B cell (primary cell): Measurements from ENCODE around the gene ERI3. TPM values are rescaled to one million over a fixed set of nuclear protein-coding genes. Genes with fewer than 3 reads are reported as not detected.

Source experiments
- ATAC-seq: fragments of 200-7000 bp; cut with Tn5 transposase; one replicate; pipeline ENCODE4 v1.10.0; 2021; ENCODE audit warnings: low read depth, mild to moderate bottlenecking, moderate number of reproducible peaks, moderate library complexity
- CTCF ChIA-PET: fragments of 350-600 bp; sonication (Branson Sonifier 250); formaldehyde crosslinking; loops from one replicate; lab custom pipeline; 2021; ENCODE audit warnings: antibody characterized with exemption, inconsistent platforms; lab: Charles Lee
- POLR2A ChIA-PET: fragments of 350-600 bp; sonication (Branson Sonifier 250); formaldehyde crosslinking; loops from one replicate; lab custom pipeline; 2021; ENCODE audit warnings: antibody characterized with exemption; lab: Charles Lee
- DNase-seq: peaks from one replicate; pipeline ENCODE4 v3.0.0; 2013
- H2AFZ ChIP-seq: 2 replicates; pipeline ENCODE4 v1.6.1; 2012; ENCODE audit warnings: mild to moderate bottlenecking, low read depth, low read length; ENCODE audit not compliant: insufficient read depth, poor library complexity, severe bottlenecking
- H3K27ac ChIP-seq, 2 donors: 1 replicate in 1 of 2; 2 replicates in 1 of 2; pipeline ENCODE4 v1.5.1; 2012 to 2013; ENCODE audit warnings: low read length in 2 of 2, mild to moderate bottlenecking in 2 of 2, moderate library complexity in 1 of 2
- H3K27me3 ChIP-seq, 4 experiments: fragments of 200-600 bp in 1 of 4; sonication (generic) in 1 of 4; replicated peaks in 1 of 4; 1 replicate in 2 of 4; 2 replicates in 2 of 4; pipeline versions ENCODE4 v1.6.1 to v1.7.0; 2013 to 2016; ENCODE audit warnings: low read length in 3 of 4, mild to moderate bottlenecking in 2 of 4, mixed read lengths in 1 of 4, moderate library complexity in 1 of 4; ENCODE audit not compliant: insufficient read depth in 4 of 4, control insufficient read depth in 3 of 4; ENCODE audit errors: control extremely low read depth in 1 of 4
- H3K36me3 ChIP-seq, 2 experiments: replicated peaks in 1 of 2; 1 replicate in 1 of 2; 2 replicates in 1 of 2; pipeline versions ENCODE4 v1.6.1 to v1.7.1; 2013; ENCODE audit warnings: low read length in 1 of 2; ENCODE audit not compliant: insufficient read depth in 2 of 2, control insufficient read depth in 1 of 2; ENCODE audit errors: control extremely low read depth in 1 of 2, extremely low read depth in 1 of 2
- H3K4me1 ChIP-seq, 2 donors: fragments of 200-600 bp in 1 of 2; sonication (generic) in 1 of 2; 1 replicate in 1 of 2; 2 replicates in 1 of 2; pipeline versions ENCODE4 v1.5.1 to v1.6.1; 2013 to 2017; ENCODE audit warnings: low read length in 2 of 2; ENCODE audit not compliant: control insufficient read depth in 2 of 2, insufficient read depth in 2 of 2
- H3K4me2 ChIP-seq: replicated peaks from 2 replicates; pipeline ENCODE3; 2012; ENCODE audit warnings: mild to moderate bottlenecking, low read depth, low read length; ENCODE audit not compliant: poor library complexity, severe bottlenecking
- H3K4me3 ChIP-seq, 5 experiments: fragments of 200-600 bp in 1 of 5; sonication (generic) in 1 of 5; 1 replicate in 3 of 5; 2 replicates in 2 of 5; pipeline versions ENCODE4 v1.5.1 to v1.7.0; 2011 to 2016; ENCODE audit warnings: low read length in 4 of 5, mild to moderate bottlenecking in 4 of 5, low read depth in 2 of 5, control low read depth in 1 of 5, moderate library complexity in 1 of 5; ENCODE audit not compliant: insufficient read depth in 1 of 5; ENCODE audit errors: control extremely low read depth in 1 of 5, extremely low read depth in 1 of 5
- H3K79me2 ChIP-seq: fragments of 200-600 bp; sonication (generic); one replicate; pipeline ENCODE4 v1.6.0; 2016; ENCODE audit warnings: low read length; ENCODE audit not compliant: control insufficient read depth, insufficient read depth
- H3K9ac ChIP-seq: fragments of 200-600 bp; sonication (generic); 2 replicates; pipeline ENCODE4 v1.6.1; 2017; ENCODE audit warnings: mild to moderate bottlenecking, low read length, moderate library complexity
- H3K9me3 ChIP-seq, 3 donors: one replicate each; pipeline versions ENCODE4 v1.6.1 to v1.7.1; 2013; ENCODE audit warnings: low read length in 2 of 3; ENCODE audit not compliant: control insufficient read depth in 2 of 3, insufficient read depth in 1 of 3; ENCODE audit errors: control extremely low read depth in 1 of 3
- H4K20me1 ChIP-seq: 2 replicates; pipeline ENCODE4 v1.6.0; 2012; ENCODE audit warnings: mild to moderate bottlenecking, low read length; ENCODE audit not compliant: insufficient read depth, control insufficient read depth, poor library complexity, severe bottlenecking
- H3K27ac Mint-ChIP-seq: one replicate; pipeline ENCODE4 v1.8.0; 2021; ENCODE audit warnings: mixed read lengths
- H3K27me3 Mint-ChIP-seq: one replicate; pipeline ENCODE4 v1.8.0; 2021; ENCODE audit warnings: mixed read lengths
- H3K4me1 Mint-ChIP-seq: one replicate; pipeline ENCODE4 v1.8.0; 2021; ENCODE audit warnings: mixed read lengths
- H3K4me3 Mint-ChIP-seq: one replicate; pipeline ENCODE4 v1.8.0; 2021; ENCODE audit warnings: mixed read lengths
- H3K9me3 Mint-ChIP-seq: one replicate; pipeline ENCODE4 v1.8.0; 2022; ENCODE audit warnings: mixed read lengths; ENCODE audit not compliant: insufficient read depth
- EZH2 ChIP-seq: IDR thresholded peaks from 2 replicates; pipeline ENCODE4 v1.6.1; 2012; ENCODE audit warnings: borderline replicate concordance, low read depth, mild to moderate bottlenecking, moderate library complexity, low read length; ENCODE audit not compliant: insufficient read depth, poor library complexity, severe bottlenecking
- WGBS: methylation state at CpG from one replicate; pipeline ENCODE4 v1.1.5; 2013; ENCODE audit warnings: missing lambda C conversion rate; ENCODE audit not compliant: insufficient coverage; 5-methylcytosine and 5-hydroxymethylcytosine counted together
- intact Hi-C: fragments of 100-400 bp; cut with micrococcal nuclease; formaldehyde crosslinking; loops from one replicate; pipeline ENCODE4 v1.10.0; 2022
- polyA plus RNA-seq: library from polyadenylated mRNA; depleted of rRNA; stranded (reverse); fragments of >200 nt; gene quantifications from 2 replicates; pipeline ENCODE4 v1.2.3, GENCODE V29; 2012
- total RNA-seq, 2 donors: library from RNA; stranded (reverse); fragments of 120-200 nt in 1 of 2; gene quantifications; 1 replicate in 1 of 2; 2 replicates in 1 of 2; pipeline versions ENCODE4 v1.2.3 to v1.2.4, GENCODE V29; 2013 to 2022
- TF ChIP-seq, protein P1 (sequence below): fragments of 200-600 bp; IDR thresholded peaks from one replicate; pipeline ENCODE4 v1.8.0; 2022; ENCODE audit warnings: antibody characterized with exemption, mild to moderate bottlenecking

The ERI3 gene
- total and polyA plus RNA-seq, 2 donors (not counting 1 experiment from before 2014, with no cell fraction given): 37.5 to 53.9 TPM

GRCh38 chr1:44297695-44298400, 57.2 kb downstream of the ERI3 start:
- no peaks in the 10 kb centered on the region for H3K4me1 Mint-ChIP-seq
- intact Hi-C loops: no loop called here
- no peak overlapping the region for H2AFZ ChIP-seq
- TF ChIP-seq, protein P1, sequence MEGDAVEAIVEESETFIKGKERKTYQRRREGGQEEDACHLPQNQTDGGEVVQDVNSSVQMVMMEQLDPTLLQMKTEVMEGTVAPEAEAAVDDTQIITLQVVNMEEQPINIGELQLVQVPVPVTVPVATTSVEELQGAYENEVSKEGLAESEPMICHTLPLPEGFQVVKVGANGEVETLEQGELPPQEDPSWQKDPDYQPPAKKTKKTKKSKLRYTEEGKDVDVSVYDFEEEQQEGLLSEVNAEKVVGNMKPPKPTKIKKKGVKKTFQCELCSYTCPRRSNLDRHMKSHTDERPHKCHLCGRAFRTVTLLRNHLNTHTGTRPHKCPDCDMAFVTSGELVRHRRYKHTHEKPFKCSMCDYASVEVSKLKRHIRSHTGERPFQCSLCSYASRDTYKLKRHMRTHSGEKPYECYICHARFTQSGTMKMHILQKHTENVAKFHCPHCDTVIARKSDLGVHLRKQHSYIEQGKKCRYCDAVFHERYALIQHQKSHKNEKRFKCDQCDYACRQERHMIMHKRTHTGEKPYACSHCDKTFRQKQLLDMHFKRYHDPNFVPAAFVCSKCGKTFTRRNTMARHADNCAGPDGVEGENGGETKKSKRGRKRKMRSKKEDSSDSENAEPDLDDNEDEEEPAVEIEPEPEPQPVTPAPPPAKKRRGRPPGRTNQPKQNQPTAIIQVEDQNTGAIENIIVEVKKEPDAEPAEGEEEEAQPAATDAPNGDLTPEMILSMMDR: no peak
- no peak for TF ChIP-seq EZH2
- H3K9ac ChIP-seq: no peak overlapping the region
- no peaks in the 10 kb centered on the region for H3K9me3 ChIP-seq
- H3K27ac Mint-ChIP-seq: no peak overlapping the region
- ATAC-seq (no peak), DNase-seq (no peak)
- WGBS: 96% methylated on average over 2 of the region's 2 CpGs
- ChIA-PET POLR2A (no interaction called here), CTCF (no interaction called here)
- H3K36me3 ChIP-seq: peaks cover 0 to 38% of the 10 kb centered on the region in 2 experiments
- no peak overlapping the region for H3K4me2 ChIP-seq
- H3K27ac ChIP-seq: no peak overlapping the region
- H3K4me1 ChIP-seq: no peaks in the 10 kb centered on the region
- no peak overlapping the region for H3K4me3 Mint-ChIP-seq
- H4K20me1 ChIP-seq: no peaks in the 10 kb centered on the region
- H3K9me3 Mint-ChIP-seq: no peaks in the 10 kb centered on the region
- H3K79me2 ChIP-seq: peaks cover 6% of the 10 kb centered on the region
- no peaks in the 10 kb centered on the region for H3K27me3 Mint-ChIP-seq
- H3K27me3 ChIP-seq: no peaks in the 10 kb centered on the region
- H3K4me3 ChIP-seq: no peak overlapping the region

DNA sequence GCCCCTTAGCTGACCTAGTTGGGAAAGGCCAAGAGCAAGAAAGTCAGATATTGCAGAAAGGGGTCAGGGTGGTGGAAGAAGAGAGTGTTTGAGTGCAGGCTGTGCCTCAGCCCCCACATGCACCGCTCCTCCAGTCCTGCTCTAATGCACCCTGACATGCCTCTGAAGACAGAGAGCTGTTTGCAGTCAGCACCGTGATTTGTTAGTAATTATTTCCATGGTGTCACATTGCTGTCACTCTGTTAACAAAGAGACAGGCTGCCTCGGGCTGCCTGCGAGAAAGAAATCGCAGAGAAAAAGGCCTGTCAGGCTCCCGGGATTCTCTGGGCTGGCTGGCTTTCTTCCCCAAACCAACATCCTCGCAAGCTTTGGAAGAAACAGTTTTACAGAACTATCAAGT, 58.3 kb downstream of the ERI3 start:
- ATAC-seq (no peak), DNase-seq (no peak)
- H3K4me3 Mint-ChIP-seq: no peak overlapping the region
- intact Hi-C loops: no loop called here
- Histone ChIP-seq H3K79me2 (peaks cover 6% of the 10 kb centered on the region), H3K4me2 (no peak overlapping the region), H3K9ac (no peak overlapping the region), H2AFZ (no peak overlapping the region), H3K9me3 (no peaks in the 10 kb centered on the region), H3K27ac (no peak overlapping the region), H3K4me3 (no peak overlapping the region), H3K36me3 (peaks cover 0 to 35% of the 10 kb centered on the region in 2 experiments), H4K20me1 (no peaks in the 10 kb centered on the region), H3K27me3 (no peaks in the 10 kb centered on the region), H3K4me1 (no peaks in the 10 kb centered on the region)
- ChIA-PET POLR2A (no interaction called here), CTCF (no interaction called here)
- H3K4me1 Mint-ChIP-seq: no peaks in the 10 kb centered on the region
- WGBS: 91% methylated on average over 7 of the region's 7 CpGs
- TF ChIP-seq, protein P1: no peak
- TF ChIP-seq EZH2: no peak
- no peak overlapping the region for H3K27ac Mint-ChIP-seq
- no peaks in the 10 kb centered on the region for H3K27me3 Mint-ChIP-seq
- H3K9me3 Mint-ChIP-seq: no peaks in the 10 kb centered on the region
